ENCODE measurements around the gene APPBP2.

The APPBP2 gene

GRCh38 chr17:60395508-60396065 lies 130.5 kb downstream of the APPBP2 start:
- no peak for DNase-seq (ENCODE audit: low spot score)

DNA sequence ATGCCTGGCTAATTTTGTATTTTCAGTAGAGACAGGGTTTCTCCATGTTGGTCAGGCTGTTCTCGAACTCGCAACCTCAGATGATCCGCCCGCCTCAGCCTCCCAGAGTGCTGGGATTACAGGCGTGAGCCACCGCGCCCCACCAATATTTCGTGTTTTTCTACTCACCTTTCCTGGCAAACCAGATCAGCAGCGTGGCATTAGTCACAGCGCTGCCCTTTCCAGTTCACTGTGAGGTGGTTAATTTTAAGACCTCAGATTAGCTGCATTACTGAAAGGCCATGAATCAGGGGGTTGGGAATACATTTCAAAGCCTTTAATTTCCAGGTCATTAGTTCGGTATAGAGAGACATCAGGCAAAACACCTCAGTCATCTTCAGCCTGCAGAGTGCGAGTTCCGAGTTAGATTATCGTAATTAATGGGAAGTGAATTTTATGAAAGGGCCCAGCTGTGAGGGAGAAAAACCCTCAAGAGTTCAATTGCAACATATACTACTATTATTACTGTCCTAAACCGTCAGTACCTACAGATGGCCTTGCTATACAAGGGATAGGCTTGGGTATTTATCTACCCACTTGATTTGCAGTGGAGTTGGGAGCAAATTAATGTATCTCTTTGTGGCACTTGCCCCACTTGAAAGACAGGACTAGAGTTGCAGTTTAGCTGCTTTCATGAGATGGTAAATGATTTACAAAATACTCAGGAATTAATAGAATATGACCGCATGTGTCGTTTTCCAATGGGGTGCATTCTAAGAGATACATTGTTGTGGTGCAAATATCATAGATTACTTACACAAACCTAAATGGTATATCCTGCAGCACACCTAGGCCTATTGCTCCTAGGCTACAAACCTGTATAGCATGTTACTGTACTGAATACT lies 132.0 kb downstream of the APPBP2 start:
- DNase-seq (ENCODE audit: low spot score), result no peak

Data from CD4-positive, alpha-beta T cell treated with Interleukin-2 at 100 ng/mL for 4 hours (primary cell).